Right kidney (tissue), 1 donor: ENCODE results near the gene SLC7A9.
"Not testable (repeated sequence)": the region's sequence is repeated elsewhere in the genome, so short reads cannot be mapped to it uniquely, and the experiment has no call there.

Source experiments
- DNase-seq: peaks from one replicate; pipeline ENCODE4 v3.0.0-alpha.2; 2016

SLC7A9 gene

GRCh38 chr19:32885255-32885654 lies 15.7 kb upstream of the SLC7A9 start:
- DNase-seq = not testable (repeated sequence)

GRCh38 chr19:32881766-32882165 lies 12.2 kb upstream of the SLC7A9 start:
- DNase-seq = no peak

GRCh38 chr19:32880622-32881021 lies 11.1 kb upstream of the SLC7A9 start:
- no peak for DNase-seq

- DNase-seq = no peak
Measured at GRCh38 chr19:32879741-32880140, 10.2 kb upstream of the SLC7A9 start.

- no peak for DNase-seq
Measured at GRCh38 chr19:32878988-32879387, 9.4 kb upstream of the SLC7A9 start.

GRCh38 chr19:32877977-32878745 lies 8.6 kb upstream of the SLC7A9 start:
- no peak for DNase-seq

- DNase-seq = no peak
Measured at GRCh38 chr19:32877323-32877912, 7.9 kb upstream of the SLC7A9 start.

GRCh38 chr19:32876919-32877285 lies 7.3 kb upstream of the SLC7A9 start:
- DNase-seq = no peak

GRCh38 chr19:32876236-32876918 lies 6.8 kb upstream of the SLC7A9 start:
- DNase-seq = no peak

- no peak for DNase-seq
Measured at GRCh38 chr19:32875428-32875827, 5.9 kb upstream of the SLC7A9 start.

- no peak for DNase-seq
Measured at GRCh38 chr19:32874605-32875004, 5.0 kb upstream of the SLC7A9 start.

GRCh38 chr19:32873247-32873959 lies 3.8 kb upstream of the SLC7A9 start:
- no peak for DNase-seq

- no peak for DNase-seq
Measured at GRCh38 chr19:32872391-32872790, 2.8 kb upstream of the SLC7A9 start.

GRCh38 chr19:32870981-32871451 lies 1.4 kb upstream of the SLC7A9 start:
- DNase-seq = no peak

- DNase-seq = peak; percentile 16
Measured at GRCh38 chr19:32869966-32870573, 503 bp upstream of the SLC7A9 start.

- DNase-seq = no peak
Measured at GRCh38 chr19:32868206-32868950, 1.2 kb downstream of the SLC7A9 start.

GRCh38 chr19:32867436-32867835 lies 2.1 kb downstream of the SLC7A9 start:
- not testable (repeated sequence) for DNase-seq

GRCh38 chr19:32866564-32867265 lies 2.9 kb downstream of the SLC7A9 start:
- no peak for DNase-seq

- DNase-seq = no peak
Measured at GRCh38 chr19:32866061-32866460, 3.5 kb downstream of the SLC7A9 start.

- DNase-seq = no peak
Measured at GRCh38 chr19:32865326-32865725, 4.2 kb downstream of the SLC7A9 start.
